Activated B cell treated with CpG ODN at 0.5 μM for 24 hours (primary cell): ENCODE data around the gene CHTOP. TPM values are rescaled to one million over a fixed set of nuclear protein-coding genes. Genes with fewer than 3 reads are reported as not detected.
A peak's percentile ranks its signal among the peaks of the same experiment; 100 is the strongest.

Experiments
- ATAC-seq: fragments of 200-7000 bp; cut with Tn5 transposase; one replicate; pipeline ENCODE4 v1.10.0; 2021; ENCODE audit warnings: low read depth, mild to moderate bottlenecking, moderate library complexity
- CTCF ChIA-PET: fragments of 350-600 bp; sonication (Branson Sonifier 250); formaldehyde crosslinking; loops from one replicate; lab custom pipeline; 2021; ENCODE audit warnings: antibody characterized with exemption; lab: Charles Lee
- POLR2A ChIA-PET: fragments of 350-600 bp; sonication (Branson Sonifier 250); formaldehyde crosslinking; loops from one replicate; lab custom pipeline; 2021; ENCODE audit warnings: antibody characterized with exemption; lab: Charles Lee
- DNase-seq: peaks from one replicate; pipeline ENCODE4 v3.0.0; 2022
- H3K27ac Mint-ChIP-seq: one replicate; pipeline ENCODE4 v1.8.0; 2020; ENCODE audit warnings: mixed read lengths
- H3K27me3 Mint-ChIP-seq: one replicate; pipeline ENCODE4 v1.8.0; 2021; ENCODE audit warnings: mixed read lengths
- H3K36me3 Mint-ChIP-seq: one replicate; pipeline ENCODE4 v1.8.0; 2021; ENCODE audit warnings: low read depth, mixed read lengths
- H3K4me1 Mint-ChIP-seq: one replicate; pipeline ENCODE4 v1.8.0; 2021; ENCODE audit warnings: mixed read lengths
- H3K4me3 Mint-ChIP-seq: one replicate; pipeline ENCODE4 v1.8.0; 2020; ENCODE audit warnings: mild to moderate bottlenecking, mixed read lengths
- H3K9me3 Mint-ChIP-seq: one replicate; pipeline ENCODE4 v1.8.0; 2020; ENCODE audit warnings: mixed read lengths
- intact Hi-C: fragments of 100-400 bp; cut with micrococcal nuclease; formaldehyde crosslinking; loops from one replicate; pipeline ENCODE4 v1.15.1; 2024
- total RNA-seq: library from RNA; stranded (reverse); gene quantifications from 2 replicates; pipeline ENCODE4 v1.2.3, GENCODE V29; 2022
- TF ChIP-seq, protein P1 (sequence below): fragments of 200-600 bp; IDR thresholded peaks from one replicate; pipeline ENCODE4 v1.8.0; 2022; ENCODE audit warnings: antibody characterized with exemption, mild to moderate bottlenecking

The CHTOP gene
- total RNA-seq, 1 donor from 2014 or later: 148 TPM

DNA sequence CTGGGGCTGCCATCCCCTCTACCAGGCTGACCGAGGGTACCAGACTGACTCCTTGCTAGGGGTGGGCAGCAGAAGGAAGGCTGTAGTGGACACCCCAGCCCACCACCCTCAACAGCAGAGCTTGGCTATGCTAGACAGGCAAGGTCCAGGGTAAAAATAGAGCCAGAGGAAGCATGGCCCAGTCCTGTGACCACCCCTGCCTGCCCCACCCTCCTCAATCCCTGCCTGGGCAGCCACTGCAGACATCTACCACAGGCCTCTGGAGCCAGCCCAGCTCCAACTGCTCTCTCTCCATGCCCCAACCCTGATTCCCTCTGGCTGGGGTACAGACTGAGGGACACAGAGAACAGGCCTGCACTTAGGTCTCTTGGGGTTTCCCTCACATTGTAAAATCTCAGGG is 3.9 kb upstream of the CHTOP start:
- Mint-ChIP-seq H3K9me3 (no peaks in the 10 kb centered on the region), H3K36me3 (peaks cover 15% of the 10 kb centered on the region), H3K27me3 (no peaks in the 10 kb centered on the region), H3K4me1 (peaks cover 44% of the 10 kb centered on the region), H3K27ac (no peak overlapping the region), H3K4me3 (no peak overlapping the region)
- ATAC-seq (no peak), DNase-seq (no peak)
- CTCF ChIA-PET: interaction anchor here (1.2 kb wide), 1 partner anchor 58 kb away, joined by 4 read pairs; no protein-coding TSS in a partner anchor
- TF ChIP-seq, protein P1, sequence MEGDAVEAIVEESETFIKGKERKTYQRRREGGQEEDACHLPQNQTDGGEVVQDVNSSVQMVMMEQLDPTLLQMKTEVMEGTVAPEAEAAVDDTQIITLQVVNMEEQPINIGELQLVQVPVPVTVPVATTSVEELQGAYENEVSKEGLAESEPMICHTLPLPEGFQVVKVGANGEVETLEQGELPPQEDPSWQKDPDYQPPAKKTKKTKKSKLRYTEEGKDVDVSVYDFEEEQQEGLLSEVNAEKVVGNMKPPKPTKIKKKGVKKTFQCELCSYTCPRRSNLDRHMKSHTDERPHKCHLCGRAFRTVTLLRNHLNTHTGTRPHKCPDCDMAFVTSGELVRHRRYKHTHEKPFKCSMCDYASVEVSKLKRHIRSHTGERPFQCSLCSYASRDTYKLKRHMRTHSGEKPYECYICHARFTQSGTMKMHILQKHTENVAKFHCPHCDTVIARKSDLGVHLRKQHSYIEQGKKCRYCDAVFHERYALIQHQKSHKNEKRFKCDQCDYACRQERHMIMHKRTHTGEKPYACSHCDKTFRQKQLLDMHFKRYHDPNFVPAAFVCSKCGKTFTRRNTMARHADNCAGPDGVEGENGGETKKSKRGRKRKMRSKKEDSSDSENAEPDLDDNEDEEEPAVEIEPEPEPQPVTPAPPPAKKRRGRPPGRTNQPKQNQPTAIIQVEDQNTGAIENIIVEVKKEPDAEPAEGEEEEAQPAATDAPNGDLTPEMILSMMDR: no peak
- POLR2A ChIA-PET: interaction anchor here (1.9 to 5.5 kb wide), 2 partner anchors 32 to 98 kb away, joined by 4 to 27 read pairs; partner anchors contain the start of gene INTS3
- intact Hi-C loops: no loop called here

GRCh38 chr1:153630384-153630783 is 3.5 kb upstream of the CHTOP start:
- no peak overlapping the region for H3K27ac Mint-ChIP-seq
- intact Hi-C loops: no loop called here
- TF ChIP-seq, protein P1: no peak
- DNase-seq (no peak), ATAC-seq (no peak)
- peaks cover 16% of the 10 kb centered on the region for H3K36me3 Mint-ChIP-seq
- CTCF ChIA-PET: interaction anchor here (1.2 kb wide), 1 partner anchor 58 kb away, joined by 4 read pairs; no protein-coding TSS in a partner anchor
- H3K27me3 Mint-ChIP-seq: no peaks in the 10 kb centered on the region
- H3K4me1 Mint-ChIP-seq: peaks cover 45% of the 10 kb centered on the region
- no peaks in the 10 kb centered on the region for H3K9me3 Mint-ChIP-seq
- no peak overlapping the region for H3K4me3 Mint-ChIP-seq
- POLR2A ChIA-PET: interaction anchor here (1.9 to 5.5 kb wide), 2 partner anchors 32 to 97 kb away, joined by 4 to 27 read pairs; partner anchors contain the start of gene INTS3

- Mint-ChIP-seq H3K9me3 (no peaks in the 10 kb centered on the region), H3K4me1 (peaks cover 52% of the 10 kb centered on the region), H3K27me3 (no peaks in the 10 kb centered on the region), H3K27ac (peak overlapping the region; percentile 2), H3K4me3 (no peak overlapping the region), H3K36me3 (peaks cover 23% of the 10 kb centered on the region)
- CTCF ChIA-PET: interaction anchor here (1.2 kb wide), 1 partner anchor 59 kb away, joined by 4 read pairs; no protein-coding TSS in a partner anchor
- TF ChIP-seq, protein P1: no peak
- POLR2A ChIA-PET: interaction anchor here (0.7 to 5.5 kb wide), 2 partner anchors 33 to 66 kb away, joined by 3 to 27 read pairs; no protein-coding TSS in a partner anchor
- DNase-seq (no peak), ATAC-seq (no peak)
- intact Hi-C loops: no loop called here
Observed at GRCh38 chr1:153631047-153632022, 2.5 kb upstream of the CHTOP start.

DNA sequence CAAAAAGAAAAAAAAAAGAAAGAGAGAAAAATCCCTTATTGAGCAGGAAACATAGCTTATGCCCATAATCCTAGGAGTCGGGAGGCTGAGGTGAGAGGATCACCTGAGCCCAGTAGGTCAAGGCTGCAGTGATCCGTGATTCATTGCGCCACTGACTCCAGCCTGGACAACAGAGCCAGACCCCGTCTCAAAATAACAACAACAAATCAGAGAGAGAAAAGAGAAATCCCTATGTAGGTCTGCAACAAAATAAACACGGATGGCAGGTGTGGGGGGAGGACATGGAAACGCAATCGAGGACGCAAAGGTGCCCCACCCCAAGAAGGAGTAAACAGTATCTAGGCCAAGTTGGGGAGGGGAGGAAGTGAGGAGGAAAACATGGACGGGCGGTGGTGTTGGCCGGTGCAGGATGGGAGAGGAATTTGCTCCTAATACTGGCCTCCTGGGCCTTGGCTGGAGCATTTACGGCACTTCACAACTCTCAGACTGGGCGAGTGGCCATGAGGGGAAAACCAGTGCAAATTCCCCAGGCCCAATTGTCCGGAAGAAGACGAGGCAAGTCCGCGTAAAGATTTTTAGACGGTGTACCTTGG is 609 bp upstream of the CHTOP start:
- peak overlapping the region; percentile 99 for H3K4me3 Mint-ChIP-seq
- H3K9me3 Mint-ChIP-seq: no peaks in the 10 kb centered on the region
- peaks cover 42% of the 10 kb centered on the region for H3K36me3 Mint-ChIP-seq
- ChIA-PET POLR2A (interaction anchor here (0.5 to 2.9 kb wide), 46 partner anchors 9 to 549 kb away, joined by 3 to 138 read pairs (median 8); partner anchors contain the start of genes CREB3L4, CRTC2, ILF2 and INTS3), CTCF (interaction anchor here (1.2 to 2.7 kb wide), 6 partner anchors 35 to 122 kb away, joined by 3 to 33 read pairs (median 8); partner anchors contain the start of gene S100A6)
- no peaks in the 10 kb centered on the region for H3K27me3 Mint-ChIP-seq
- intact Hi-C loops: no loop called here
- DNase-seq (no peak), ATAC-seq (peak; percentile 0)
- TF ChIP-seq, protein P1: no peak
- peaks cover 50% of the 10 kb centered on the region for H3K4me1 Mint-ChIP-seq
- peak overlapping the region; percentile 100 for H3K27ac Mint-ChIP-seq
